Subcutaneous preadipocyte (primary cell): Measurements from ENCODE around the gene OSBPL1A. TPM values are rescaled to one million over a fixed set of nuclear protein-coding genes. Genes with fewer than 3 reads are reported as not detected.

Source experiments
- small RNA-seq: library from RNA; depleted of rRNA; stranded (forward); fragments of <200 nt; gene quantifications from one replicate; pipeline ENCODE3, GENCODE V24; 2012
- total RNA-seq: library from RNA; depleted of rRNA; stranded (reverse); fragments of >200 nt; gene quantifications from 2 replicates; pipeline ENCODE4 v1.2.3, GENCODE V29; 2012

The OSBPL1A gene
- total RNA-seq = 46.1 and 48.1 TPM in 2 replicates

GRCh38 chr18:24397694-24398368 lies at the start of gene OSBPL1A:
TSS of gene OSBPL1A (minus strand) at chr18:24397824. CDS start at chr18:24377533, 20,291 bp downstream.

DNA sequence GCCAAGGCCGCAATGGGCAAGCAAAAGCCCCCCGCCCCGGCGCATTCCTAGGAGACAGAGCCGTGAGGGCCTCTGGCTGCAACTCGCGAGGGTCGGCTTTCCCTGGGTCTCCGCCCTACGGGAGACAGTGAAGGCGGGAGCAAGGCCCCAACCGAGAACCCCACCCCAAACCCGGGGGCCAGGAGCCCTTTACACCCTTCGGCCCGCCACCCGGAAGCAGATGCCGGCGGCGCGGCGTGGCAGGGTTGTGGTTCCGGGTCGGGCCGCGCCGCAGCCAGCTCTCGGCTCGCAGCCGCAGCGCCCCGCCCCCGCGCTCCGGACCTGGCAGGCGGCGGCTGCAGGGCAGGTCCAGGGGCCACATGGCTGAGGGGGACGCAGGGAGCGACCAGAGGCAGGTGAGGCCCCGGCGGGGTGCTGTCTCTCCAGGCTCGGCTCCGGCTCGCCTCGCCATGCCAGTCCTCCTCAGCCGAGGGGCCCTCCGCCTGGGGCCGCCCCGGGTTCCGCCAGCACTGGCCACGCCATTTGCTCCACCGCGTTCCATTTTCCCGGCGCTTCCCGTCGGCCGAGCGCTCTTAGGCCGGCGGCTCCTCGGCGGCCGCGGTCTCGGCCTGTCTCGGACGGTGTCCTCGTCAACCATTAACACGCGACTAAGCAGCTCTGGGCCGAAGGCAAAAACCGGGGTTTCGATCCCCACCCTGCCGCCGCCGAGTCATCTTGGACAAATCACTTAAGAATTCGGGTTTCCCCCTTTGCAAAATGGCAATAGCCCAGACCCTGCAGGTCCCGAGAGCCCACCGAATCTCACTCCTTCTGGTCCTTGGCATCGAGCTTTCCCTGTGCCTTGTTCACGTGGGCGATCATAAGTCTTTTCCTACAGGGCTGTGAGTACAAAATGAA lies 29.0 kb upstream of the OSBPL1A start, which contains the start of gene IMPACT:
TSS of gene IMPACT (plus strand) at position 273 of the 897 bp plus-strand sequence. CDS start at position 360, 87 bp downstream.

DNA sequence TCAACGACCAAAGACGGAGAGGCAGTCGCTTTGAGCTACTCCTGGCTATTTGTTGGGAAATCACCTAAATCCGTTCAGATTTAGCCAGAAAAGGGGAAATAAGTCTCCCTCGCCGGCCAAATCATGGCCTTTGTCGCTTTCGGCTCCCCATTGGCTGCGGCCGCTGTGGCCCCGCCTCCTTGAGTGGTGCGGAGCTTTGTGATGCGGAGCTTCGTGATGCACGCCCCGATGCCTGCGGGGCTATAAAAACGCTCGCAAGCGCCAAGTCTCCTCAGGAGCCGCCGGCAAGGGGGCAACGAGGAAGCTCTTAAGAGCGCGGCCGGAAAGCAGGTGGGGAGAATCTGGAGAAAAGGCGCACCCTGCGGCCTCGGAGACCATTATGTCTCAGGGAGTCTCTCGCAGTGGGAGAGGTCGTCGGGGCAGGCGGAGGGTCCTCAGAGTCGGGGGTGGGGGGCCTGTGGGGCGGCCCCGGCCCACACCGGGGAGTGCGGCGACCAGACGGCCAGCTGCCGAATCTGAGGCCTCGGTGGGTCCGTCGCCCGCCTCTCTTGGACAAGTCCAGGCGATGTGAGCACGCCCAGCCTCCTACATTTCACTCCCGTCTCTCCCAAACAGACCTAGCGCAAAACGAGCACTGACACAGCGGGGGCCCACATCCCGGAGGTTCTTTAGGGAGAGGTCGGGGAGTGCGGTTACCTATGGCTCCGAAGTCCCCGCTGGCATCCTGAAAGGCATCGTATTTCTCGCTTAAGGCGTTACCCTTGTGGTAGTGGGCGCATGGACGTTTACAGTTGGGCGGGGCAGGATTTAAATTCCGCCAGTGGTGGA lies 258.6 kb downstream of the OSBPL1A start, which contains the start of gene CABYR:
TSS of gene CABYR (plus strand) at position 274 of the 828 bp plus-strand sequence. CDS start 4,053 bp downstream, outside the sequence.

Small RNAs within 50 kb of the gene (small RNA-seq; reads per million reads assigned to genes)
- gene MIR320C2 (not detected), gene RF00017 (not detected), gene RF00019 (not detected), gene RNA5SP452 (not detected), gene RNU5A-6P (not detected), gene RNU6-435P (not detected)

Other genes starting within 250 kb of the OSBPL1A start
- gene IMPACT, start 28.8 kb upstream of the OSBPL1A start, total RNA-seq = 23.1 and 24.6 TPM in 2 replicates
- gene HRH4, start 62.8 kb upstream of the OSBPL1A start, total RNA-seq = under 0.01 TPM in 1 of 2 replicates, not detected in the other